GM19438 (cell line): ENCODE data around the gene ZDHHC14.
A peak's percentile ranks its signal among the peaks of the same experiment; 100 is the strongest.
"Not testable (repeated sequence)": the region's sequence is repeated elsewhere in the genome, so short reads cannot be mapped to it uniquely, and the experiment has no call there.

Experiments used
- ATAC-seq: cut with Tn5 transposase; IDR thresholded peaks from one replicate; pipeline ENCODE4 v1.9.1; 2021; ENCODE audit warnings: low read depth; ENCODE audit not compliant: unreplicated experiment

The ZDHHC14 gene

DNA sequence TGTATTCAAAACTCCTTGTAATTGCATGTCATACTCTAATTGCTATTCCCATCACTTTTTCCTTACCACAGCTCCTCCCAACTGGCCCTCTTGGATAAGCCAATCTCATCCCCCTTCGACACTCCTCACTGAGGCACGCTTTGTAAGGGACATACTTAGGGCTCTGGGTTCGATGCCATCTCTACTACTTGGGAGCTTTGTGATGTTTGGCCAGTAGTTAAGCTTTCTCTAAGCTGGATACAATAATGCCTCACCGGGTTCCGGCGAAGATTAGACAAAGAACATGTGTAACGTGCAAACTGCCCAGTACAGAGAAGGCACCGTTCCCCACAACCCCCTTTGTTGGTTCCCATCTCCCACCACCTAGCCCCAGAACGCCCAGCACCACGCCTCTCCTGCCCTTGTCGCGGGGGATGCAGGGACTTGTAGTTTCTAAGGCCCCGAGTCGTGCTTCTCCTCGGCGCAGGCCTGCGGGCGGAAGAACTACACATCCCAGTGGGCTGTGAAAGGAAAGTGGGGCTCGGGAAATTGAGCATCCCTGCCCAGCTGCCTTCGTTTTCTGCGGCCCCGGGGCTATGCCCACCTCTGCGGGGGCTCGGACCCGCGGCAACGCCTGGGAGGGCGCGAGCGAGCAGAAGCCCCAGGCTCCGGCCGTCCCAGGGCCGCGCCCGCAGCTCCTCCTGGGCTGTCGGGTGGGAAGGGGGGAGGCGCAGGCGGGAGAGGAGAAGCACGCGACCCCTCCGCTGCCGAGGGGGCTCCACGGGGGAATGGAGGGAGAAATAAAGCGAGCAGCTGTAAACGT, 1.1 kb upstream of the ZDHHC14 start:
- peak; percentile 68 for ATAC-seq

DNA sequence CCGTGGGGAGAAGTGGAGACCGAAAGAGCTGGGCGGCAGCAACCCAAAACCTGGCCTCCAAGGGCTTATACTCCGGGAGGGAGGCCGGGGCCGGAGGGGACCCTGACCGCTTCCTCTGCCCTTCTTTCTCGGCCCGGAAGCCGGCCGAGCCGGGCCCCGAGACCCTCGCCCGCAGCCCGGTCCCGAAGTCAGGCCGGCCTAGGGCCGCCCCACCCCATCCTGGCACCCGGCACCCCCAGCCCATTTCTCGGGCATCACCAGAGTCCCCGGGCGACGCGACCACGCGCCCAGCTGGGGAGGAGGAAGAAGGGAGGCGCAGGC, 572 bp upstream of the ZDHHC14 start:
- peak; percentile 12 for ATAC-seq

DNA sequence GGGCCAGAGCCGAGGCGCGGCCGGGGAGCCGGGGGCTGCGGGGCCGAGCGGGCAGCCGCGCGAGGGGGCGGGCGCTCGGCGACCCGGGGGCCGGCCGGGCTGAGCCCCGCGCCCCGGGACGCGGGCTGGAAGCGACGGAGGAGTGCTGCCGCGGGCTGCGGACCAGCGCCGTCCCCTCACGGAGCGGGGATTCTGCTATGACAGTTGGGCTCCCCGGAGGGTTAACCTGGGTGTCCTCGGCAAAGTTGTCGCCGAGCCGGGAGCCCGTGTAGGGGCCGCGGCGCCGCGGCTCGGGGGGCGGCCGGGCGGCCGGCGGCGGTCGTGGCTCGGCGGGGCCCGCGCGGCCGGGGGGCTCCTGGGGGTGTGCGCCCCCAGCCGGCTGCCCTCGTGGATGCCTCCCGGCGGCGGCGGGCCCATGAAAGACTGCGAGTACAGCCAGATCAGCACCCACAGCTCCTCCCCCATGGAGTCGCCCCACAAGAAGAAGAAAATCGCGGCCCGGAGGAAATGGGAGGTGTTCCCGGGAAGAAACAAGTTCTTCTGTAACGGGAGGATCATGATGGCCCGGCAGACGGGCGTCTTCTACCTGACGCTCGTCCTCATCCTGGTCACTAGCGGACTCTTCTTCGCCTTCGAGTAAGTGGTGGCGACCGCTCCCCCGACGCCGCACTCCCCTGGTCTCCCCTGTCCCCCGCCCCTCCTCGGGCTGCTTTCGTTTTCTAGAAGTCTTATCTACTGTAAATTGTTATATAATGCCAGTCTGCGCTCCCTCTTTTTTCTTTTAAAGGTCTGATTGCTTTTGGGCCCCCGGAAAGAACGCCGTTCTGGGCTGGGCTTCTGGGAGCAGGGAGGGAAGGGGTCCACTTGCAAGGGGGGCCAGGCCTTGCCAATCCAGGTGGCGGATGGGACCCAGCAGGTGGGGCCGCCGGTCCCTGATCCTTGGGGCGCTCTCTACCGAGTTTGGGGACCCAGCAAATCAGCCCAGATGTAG, 936 bp downstream of the ZDHHC14 start:
- peak; percentile 13 for ATAC-seq

DNA sequence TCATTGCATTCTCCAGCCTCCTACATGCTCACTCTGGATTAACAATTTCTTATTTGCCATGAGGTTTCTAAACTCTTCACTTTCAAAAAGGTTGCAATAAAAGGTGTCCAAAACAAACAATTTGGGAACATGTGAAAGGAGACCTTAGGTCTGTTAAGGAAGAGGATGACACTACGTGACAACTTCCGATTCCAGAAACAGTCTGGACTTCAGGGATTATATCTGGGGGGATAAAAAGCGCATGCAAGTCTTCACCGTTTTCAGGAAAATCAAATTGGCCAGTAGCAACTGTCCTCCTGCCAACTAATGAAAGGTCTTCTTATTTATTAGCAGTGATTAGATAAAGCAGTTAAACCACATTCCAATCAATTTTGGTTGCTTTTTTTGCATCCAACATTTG, 1.8 kb downstream of the ZDHHC14 start:
- no peak for ATAC-seq

DNA sequence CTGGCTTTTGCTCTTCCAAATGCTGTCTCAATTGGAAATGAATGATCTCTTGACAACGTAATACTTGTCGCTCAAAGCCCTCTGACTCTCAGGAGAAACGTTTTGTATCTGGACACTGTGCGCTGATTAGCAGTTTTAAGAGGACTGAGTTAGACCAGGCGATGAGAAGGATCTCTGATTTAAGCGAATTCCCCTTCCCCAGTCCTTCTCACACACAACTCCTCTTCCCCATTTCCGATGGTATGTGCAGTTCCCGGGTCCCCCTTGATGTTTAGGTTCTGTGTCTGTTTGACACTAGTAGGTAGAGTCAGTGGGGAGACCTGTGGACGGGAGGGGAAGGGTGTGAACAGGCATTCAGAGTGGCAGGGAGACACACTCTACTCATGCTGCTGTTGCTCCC, 2.5 kb downstream of the ZDHHC14 start:
- no peak for ATAC-seq

GRCh38 chr6:157384962-157385361, 4.0 kb downstream of the ZDHHC14 start:
- not testable (repeated sequence) for ATAC-seq

- ATAC-seq, result no peak
These were observed 4.5 kb downstream of the ZDHHC14 start for GRCh38 chr6:157385482-157385881.

DNA sequence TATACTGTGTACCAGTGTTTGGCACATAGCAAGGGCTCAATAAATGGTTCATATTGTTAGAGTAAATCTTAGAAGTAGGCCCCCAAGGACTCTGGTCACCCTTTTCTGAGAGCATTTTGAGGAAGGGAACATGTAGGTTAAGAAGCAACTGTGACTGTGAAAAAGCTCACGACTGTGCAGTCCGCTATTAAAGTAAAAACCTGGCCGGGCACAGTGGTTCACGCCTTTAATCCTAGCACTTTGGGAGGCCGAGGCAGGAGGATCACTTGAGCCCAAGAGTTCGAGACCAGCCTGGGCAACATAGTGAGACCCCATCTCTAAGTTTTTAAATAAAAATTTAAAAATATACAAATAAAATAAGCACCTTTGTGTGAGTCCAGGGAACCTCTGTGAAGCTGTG, 5.0 kb downstream of the ZDHHC14 start:
- ATAC-seq, result no peak

GRCh38 chr6:157386454-157386853, 5.5 kb downstream of the ZDHHC14 start:
- no peak for ATAC-seq

GRCh38 chr6:157388924-157389323, 7.9 kb downstream of the ZDHHC14 start:
- ATAC-seq, result no peak

- ATAC-seq, result no peak
These were observed 9.5 kb downstream of the ZDHHC14 start for GRCh38 chr6:157390273-157391060.

DNA sequence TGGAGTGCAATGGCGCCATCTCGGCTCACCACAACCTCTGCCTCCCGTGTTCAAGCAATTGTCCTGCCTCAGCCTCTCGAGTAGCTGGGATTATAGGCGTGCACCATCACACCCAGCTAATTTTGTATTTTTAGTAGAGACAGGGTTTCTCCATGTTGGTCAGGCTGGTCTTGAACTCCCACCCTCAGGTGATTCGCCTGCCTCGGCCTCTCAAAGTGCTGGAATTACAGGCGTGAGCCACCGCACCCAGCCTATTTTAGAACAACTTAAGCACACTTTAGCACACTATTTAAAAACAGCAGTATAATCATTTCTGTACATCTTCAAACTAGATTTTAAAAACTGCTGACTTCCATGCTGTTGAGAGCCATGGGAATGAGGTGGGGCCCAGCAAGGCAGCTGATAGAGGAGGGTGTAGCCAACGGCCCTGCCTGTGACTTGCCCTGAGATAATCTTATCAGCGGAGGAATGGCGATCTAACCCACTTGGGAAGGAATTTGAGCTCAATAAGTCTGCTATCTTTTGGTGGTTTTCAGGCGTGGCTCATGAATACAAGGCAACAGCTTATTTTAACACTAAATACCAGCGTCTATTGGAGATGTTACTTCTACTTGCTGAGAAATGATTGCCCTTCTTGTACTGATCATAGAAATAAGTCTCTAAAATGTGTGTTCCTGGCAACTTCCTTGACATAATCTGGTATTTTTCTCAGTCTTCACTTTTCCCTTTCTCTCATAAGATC, 12.1 kb downstream of the ZDHHC14 start:
- ATAC-seq, result no peak

DNA sequence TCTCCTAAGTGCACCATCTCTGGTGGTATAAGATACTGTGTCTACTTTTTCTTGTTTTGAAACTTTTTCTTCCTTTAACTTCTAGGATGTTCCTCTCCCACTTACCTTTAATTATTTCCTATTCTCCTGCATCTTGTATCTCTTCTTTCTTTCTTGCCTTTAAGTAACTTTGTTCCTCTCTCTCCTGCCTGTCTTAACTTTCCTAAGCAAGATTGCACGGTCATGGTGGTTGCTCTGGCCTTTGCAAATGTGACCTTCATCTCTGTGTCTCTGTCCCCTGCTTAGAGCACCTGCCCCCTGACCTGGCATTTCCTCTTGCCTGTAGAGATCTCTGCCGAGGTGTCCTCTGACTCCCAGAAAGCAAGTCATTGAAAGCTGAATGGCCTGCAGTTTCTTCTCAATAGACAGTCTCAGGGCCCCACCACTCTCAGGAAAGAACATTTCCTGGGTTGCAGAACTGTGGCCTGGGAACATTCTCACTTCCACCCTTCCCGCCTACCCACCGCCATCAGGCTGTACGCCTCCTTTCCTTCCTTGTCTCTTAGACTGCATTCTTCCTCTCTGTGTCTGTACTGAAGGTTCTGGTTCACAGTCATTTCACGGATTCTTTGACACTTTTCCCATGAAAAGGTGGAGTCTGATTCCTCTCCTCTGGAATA, 12.8 kb downstream of the ZDHHC14 start:
- ATAC-seq, result no peak

- ATAC-seq, result not testable (repeated sequence)
These were observed 14.2 kb downstream of the ZDHHC14 start for GRCh38 chr6:157395199-157395598.

DNA sequence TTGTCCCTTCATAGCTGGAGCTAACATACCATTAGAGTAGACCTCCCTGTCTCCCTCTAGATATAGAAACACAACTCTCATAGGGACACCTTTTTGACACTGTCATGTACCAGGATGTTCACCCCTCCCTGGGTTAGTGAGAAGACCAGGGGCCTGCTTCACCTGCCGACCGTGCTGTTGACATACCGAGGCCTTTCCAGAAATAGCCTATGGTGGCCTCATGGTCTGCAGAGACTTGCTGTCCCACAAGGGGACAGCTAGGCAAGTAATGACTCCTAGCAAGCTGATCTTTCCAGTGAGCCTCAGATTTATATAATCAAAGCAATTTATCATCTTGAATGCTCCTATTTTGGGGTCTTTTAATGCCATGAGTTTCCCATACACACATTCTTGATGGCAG, 15.0 kb downstream of the ZDHHC14 start:
- no peak for ATAC-seq

DNA sequence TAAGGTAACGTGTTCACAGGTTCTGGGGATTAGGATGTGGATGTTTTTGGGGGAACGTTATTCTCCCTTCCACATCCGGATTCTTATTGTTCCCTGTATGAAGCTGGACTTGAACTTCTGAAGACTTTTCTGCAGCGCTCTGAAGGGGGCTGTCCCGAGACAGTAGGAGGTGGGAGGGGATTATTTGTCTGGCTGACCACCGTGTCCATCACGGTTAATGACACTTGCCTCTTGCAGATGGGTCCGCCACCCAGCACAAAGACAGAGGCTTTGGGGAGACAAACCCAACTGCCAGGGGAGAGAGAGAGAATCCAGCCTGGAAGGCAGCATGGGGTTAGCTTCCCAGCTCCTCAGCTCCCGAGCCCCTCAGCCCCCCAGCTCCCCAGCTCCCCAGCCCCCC, 16.7 kb downstream of the ZDHHC14 start:
- ATAC-seq, result no peak

GRCh38 chr6:157398151-157398550, 17.2 kb downstream of the ZDHHC14 start:
- ATAC-seq, result no peak

DNA sequence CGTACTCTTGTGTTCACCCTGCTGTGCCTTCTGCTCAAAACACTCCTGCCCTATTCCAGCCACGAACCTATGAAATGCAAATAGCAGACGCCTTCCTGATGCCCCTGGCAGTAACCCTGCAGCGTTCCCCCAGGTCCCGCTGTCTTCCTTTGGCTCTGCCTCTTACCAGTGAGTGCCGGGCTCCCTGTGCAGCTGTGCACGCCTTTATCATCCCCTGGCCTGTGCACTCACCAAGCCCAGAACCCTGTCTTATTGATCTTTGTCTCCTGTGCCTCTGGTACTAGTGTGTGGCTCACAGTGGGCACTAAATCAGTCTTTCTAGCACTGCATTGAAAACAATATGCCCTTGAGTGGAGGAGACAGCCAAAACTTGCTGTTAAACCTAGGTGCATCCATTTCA, 19.7 kb downstream of the ZDHHC14 start:
- ATAC-seq, result no peak

DNA sequence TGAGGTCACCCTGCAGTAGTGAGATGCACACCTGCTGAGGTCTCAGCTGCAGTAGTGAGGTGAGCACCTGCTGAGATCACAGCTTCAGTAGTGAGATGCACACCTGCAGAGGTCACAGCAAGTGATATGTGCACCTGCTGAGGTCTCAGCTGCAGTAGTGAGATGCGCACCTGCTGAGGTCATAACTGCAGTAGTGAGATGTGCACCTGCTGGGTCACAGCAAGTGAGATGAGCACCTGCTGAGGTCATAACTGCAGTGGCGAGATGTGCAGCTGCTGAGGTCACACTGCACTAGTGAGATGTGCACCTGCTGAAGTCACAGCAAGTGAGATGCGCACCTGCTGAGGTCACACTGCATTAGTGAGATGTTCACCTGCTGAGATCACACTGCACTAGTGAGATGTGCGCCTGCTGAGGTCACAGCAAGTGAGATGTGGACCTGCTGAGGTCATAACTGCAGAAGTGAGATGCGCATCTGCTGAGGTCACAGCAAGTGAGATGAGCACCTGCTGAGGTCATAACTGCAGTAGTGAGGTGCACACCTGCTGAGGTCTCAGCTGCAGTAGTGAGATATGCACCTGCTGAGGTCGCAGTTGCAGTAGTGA, 20.8 kb downstream of the ZDHHC14 start:
- ATAC-seq, result no peak
